TTC549 (cell line): ENCODE data around the gene CNTNAP3.
"Not testable (repeated sequence)": the region's sequence is repeated elsewhere in the genome, so short reads cannot be mapped to it uniquely, and the experiment has no call there.

Experiments used
- FAIRE-seq: peaks from 2 replicates; lab custom pipeline; 2012; peaks lifted over from hg19 to GRCh38; lab: Jason Lieb, UNC

CNTNAP3 gene

DNA sequence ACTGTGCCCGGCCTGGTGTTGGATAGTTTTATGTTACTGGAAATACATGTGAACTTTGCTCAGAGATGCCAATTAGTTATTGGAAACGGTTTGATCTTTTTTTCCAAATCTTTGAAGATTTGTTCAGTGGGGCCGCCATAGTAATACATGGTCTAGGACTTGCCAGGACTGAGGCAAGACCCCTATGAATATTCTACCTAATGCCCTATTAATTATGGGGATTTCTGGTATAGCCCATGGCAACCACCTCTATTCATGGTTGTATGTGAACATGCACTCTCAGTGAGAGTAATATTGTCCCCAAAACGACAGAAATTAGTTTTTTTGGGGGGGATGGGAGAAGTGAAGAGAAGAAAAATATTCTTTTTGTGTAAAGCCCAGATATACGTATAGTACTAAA is 220.3 kb downstream of the CNTNAP3 start:
- not testable (repeated sequence) for FAIRE-seq

DNA sequence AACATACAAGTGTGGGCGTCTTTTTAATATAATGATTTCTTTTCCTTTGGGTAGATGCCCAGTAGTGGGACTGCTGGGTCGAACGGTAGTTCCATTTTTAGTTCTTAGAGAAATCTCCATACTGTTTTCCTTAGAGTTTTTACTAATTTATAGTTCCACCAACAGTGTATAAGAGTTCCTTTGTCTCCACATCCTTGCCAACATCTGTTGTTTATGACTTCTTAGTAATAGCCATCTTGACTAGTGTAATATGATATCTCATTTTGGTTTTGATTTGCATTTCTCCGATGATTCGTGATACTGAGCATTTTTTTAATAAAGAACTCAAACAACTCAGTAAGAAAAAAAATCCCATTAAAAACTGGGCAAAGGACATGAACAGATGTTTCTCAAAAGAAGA is 225.0 kb downstream of the CNTNAP3 start:
- FAIRE-seq, result not testable (repeated sequence)

DNA sequence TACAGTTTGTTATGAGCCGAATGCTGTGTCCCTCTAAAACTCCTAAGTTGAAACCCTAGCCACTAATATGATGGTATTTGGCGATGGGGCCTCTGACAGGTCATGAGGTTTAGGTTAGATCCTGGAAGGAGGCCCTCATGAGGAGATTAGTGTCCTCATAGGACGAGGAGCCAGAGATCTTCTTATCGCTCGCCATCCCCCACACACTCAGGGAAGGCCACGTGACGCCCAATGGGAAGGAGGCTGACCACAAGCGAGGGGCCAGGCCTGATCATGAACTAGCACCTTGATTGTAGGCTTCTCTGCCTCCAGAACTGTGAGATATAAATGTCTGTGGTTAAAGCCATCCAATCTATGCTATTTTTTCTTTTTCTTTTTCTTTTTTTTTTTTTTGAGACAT is 233.5 kb downstream of the CNTNAP3 start:
- FAIRE-seq, result not testable (repeated sequence)

DNA sequence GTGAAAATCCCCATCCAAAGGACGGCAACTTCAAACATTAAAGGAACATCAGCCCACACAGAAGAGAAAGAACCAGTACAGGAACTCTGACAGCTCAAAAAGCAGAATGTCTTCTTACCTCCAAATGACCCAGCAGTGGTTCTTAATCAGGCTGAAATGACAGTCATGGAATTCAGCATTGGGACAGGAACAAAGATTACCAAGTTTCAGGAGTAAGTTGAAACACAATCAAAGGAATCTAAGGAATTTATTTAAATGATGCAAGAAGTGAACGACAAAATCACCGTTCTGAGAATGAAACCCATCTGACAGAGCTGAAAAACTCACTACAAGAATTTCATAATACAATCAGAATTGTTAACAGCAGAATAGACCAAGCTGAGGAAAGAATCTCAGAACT is 241.1 kb downstream of the CNTNAP3 start:
- not testable (repeated sequence) for FAIRE-seq

DNA sequence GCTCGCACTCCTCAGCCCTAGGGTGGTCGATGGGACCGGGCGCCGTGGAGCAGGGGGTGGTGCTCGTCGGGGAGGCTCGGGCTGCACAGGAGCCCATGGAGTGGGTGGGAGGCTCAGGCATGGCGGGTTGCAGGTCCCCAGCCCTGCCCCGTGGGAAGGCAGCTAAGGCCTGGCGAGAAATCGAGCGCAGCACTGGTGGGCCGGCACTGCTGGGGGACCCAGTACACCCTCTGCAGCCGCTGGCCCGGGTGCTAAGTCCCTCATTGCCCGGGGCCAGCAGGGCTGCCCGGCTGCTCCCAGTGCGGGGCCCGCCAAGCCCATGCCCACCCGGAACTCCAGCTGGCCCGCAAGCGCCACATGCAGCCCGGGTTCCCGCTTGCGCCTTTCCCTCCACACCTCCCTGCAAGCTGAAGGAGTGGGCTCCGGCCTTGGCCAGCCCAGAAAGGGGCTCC is 245.6 kb downstream of the CNTNAP3 start:
- not testable (repeated sequence) for FAIRE-seq

DNA sequence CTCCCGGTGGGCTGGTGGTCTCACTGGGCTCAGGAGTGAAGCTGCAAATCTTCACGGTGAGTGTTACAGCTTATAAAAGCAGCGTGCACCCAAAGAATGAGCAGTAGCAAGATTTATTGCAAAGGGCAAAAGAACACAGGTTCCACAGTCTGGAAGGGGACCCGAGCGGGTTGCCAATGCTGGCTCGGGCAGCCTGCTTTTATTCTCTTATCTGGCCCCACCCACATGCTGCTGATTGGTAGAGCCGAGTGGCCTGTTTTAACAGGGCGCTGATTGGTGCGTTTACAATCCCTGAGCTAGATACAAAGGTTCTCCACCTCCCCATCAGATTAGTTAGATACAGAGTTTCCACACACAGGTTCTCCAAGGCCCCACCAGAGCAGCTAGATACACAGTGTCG is 246.2 kb downstream of the CNTNAP3 start:
- not testable (repeated sequence) for FAIRE-seq

DNA sequence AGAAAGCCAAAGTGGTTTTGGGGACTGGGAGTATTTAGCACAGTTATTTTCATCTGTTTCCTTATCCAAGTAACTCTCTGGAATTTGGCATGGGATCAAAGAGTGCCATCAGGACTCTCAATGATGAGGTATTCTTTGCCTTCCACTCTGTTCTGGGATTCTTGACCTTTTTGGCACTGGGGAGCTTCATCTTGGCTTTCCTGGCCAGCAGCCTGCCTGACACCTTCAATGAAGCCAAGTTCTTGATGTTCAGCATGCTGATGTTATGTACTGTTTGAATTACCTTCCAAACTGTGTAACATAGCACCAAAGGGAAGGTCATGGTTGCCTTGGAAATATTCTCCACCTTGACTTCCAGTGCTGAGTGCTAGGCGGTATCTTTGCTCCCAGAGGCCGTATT is 248.8 kb downstream of the CNTNAP3 start:
- not testable (repeated sequence) for FAIRE-seq

DNA sequence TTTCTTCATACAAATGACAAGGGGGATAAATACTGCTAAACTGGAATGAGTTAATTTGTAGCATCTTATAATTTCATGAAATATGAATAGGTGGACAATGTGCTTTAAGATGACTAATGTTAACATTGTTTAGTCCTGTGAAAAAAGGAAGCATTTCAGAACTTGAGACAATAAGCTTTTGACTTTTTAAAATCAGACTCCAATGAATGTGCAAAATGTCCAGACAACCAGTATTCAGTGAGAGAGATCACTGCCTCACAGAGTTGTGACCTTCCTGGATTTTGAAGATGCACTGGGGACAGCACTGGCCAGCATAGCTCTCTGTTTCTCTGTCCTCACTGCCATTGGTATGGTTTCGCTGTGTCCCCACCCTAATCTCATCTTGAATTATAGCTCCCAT is 249.7 kb downstream of the CNTNAP3 start:
- FAIRE-seq, result not testable (repeated sequence)

DNA sequence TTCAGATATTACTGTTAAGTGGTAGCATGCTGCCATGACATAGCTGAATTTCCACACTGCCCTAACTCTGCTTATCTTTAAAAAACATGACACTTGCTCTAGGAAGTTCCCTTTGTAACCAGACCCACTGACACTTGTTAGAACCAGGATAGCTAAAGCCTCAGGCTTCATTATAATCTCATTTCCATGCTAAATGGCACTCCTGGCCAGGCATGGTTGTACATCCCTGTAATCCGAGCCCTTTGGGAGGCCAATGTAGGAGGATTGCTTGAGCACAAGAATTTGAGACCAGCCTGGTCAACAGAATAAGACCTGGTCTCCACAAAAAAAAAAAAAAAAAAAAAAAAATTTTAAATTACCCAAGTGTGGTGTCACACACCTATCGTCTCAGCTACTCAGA is 254.1 kb downstream of the CNTNAP3 start:
- not testable (repeated sequence) for FAIRE-seq

DNA sequence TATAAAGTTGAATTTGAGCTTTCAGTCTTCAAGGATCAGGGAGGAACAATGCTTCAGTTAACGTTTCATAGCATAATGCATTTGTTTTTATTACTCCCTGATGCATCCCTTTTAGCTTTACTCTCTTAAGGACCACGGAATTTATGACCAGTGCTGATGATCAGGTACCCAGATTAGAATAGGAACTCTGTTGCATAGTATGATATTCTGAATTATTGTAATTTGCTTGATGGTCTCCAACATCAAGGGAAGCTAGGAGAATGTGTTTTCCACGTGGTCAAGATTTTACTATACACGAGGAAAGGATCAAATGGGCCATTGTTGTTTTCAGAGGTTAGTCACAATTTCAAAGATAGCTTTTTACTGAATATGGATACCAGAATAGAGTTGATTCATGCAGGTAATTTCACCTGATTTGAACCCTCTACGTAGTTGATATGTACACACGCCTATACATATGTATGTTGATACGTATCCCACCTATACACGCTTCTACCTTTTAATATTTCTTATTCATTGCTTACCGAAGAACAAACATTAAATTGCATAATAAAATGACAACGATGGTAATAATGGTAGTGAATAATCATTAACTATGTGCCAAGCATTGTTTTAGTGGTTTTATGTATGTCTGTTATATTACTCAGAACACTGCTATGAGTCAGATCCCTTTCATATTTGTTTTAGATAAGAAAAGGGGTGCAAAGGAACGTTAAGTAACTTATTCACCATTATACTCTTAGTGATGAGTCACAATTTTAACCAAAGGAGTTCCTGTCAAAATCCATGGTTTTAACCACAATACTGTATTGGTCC is 257.6 kb downstream of the CNTNAP3 start:
- FAIRE-seq, result not testable (repeated sequence)

DNA sequence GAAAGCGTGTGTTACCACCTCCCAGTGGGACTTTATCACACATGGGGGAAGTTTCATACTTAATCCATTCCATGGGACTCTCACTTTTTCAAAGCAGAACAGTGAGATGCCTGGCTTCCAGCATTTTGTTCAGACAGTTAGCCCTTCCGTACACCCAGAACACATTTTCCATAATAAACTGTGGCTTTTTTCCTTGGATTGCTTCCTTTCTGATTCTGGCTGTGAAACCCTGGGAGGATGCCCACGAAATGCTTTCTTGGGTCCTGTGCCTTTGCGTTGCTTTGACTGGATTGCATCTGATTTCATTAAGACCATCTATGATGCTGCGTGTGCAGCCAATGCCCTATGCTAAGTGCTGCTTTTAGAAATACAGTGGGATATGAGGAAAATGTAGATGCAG is 259.1 kb downstream of the CNTNAP3 start:
- FAIRE-seq, result not testable (repeated sequence)

DNA sequence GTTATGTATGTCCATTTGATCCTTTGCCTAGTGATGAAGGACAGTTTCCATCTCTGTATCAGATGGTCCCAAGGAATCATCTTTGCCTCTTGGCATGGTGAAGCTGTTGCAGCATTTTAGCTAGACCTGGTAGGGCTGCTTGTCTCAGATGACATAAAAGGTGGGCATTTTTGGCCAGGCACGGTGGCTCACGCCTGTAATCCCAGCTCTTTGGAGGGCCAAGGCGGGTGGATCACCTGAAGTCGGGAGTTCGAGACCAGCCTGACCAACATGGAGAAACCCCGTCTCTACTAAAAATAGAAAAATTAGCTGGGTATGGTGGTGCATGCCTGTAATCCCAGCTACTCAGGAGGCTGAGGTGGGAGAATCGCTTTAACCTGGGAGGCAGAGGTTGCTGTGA is 259.8 kb downstream of the CNTNAP3 start:
- not testable (repeated sequence) for FAIRE-seq

DNA sequence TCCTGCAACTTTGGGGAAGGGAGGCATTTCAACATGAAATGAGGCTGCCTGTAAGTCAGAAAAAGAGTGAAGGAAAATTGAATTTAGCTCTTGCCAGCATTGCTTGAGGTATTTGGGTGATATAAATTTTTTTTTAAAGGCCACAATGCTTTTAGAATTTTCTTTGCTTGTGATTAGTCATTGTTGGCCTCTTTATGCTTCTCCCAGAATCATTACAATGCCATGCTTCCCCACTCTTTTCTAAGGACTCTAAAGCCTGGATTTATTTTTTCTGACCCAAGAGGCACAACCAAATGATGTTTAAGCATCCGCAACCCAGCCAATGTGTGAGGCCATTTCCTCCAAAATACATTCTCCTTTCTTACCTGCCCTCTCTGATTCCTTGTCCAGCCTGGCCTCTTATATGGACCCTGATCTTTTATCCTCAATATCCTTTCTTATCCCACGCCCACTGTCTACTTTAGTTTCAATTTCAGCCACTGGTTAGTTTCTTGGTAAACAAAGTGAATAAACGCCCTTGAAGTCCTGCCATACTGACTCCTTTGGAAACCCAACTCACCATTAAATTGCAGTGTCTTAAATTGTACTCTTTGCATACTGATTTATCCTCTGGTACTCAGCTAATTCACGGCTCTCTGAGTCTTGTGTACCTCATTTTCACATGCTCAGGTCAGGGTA is 261.9 kb downstream of the CNTNAP3 start:
- not testable (repeated sequence) for FAIRE-seq
